OCI-LY7 (cell line): ENCODE measurements around the gene IL26. TPM values are rescaled to one million over a fixed set of nuclear protein-coding genes. Genes with fewer than 3 reads are reported as not detected.

Experiments
- BruUV-seq: library from RNA; stranded (reverse); fragments of 400-500 nt; replicated peaks from 2 replicates; lab custom pipeline; 2021; lab: Mats Ljungman, UMichigan
- CTCF ChIA-PET: fragments of 300-600 bp; sonication (Branson Sonifier 250); formaldehyde crosslinking; loops from one replicate; lab custom pipeline; 2022; ENCODE audit warnings: antibody characterized with exemption; ENCODE audit not compliant: unreplicated experiment; lab: Charles Lee
- POLR2A ChIA-PET: fragments of 300-600 bp; sonication (Branson Sonifier 250); formaldehyde crosslinking; loops from one replicate; lab custom pipeline; 2022; ENCODE audit warnings: antibody characterized with exemption; lab: Charles Lee
- DNase-seq: peaks from one replicate; pipeline ENCODE4 v3.0.0-alpha.2; 2015; ENCODE audit warnings: low spot score
- H2AFZ ChIP-seq: fragments of 200-600 bp; sonication (generic), shearing (Covaris generic); 2 replicates; pipeline ENCODE4 v1.6.1; 2014; ENCODE audit warnings: mild to moderate bottlenecking, antibody characterized with exemption, low read length, moderate library complexity
- H3K27ac ChIP-seq: fragments of 200-600 bp; sonication (generic); 2 replicates; pipeline ENCODE4 v1.5.1; 2014; ENCODE audit warnings: mixed run types, low read depth, mild to moderate bottlenecking, moderate library complexity, low read length, inconsistent platforms; ENCODE audit not compliant: poor library complexity, severe bottlenecking
- H3K36me3 ChIP-seq: fragments of 200-600 bp; sonication (generic); 2 replicates; pipeline ENCODE4 v1.6.1; 2014; ENCODE audit warnings: mild to moderate bottlenecking, antibody characterized with exemption, low read length, moderate library complexity, mixed read lengths; ENCODE audit not compliant: insufficient read depth
- H3K4me1 ChIP-seq: fragments of 200-600 bp; sonication (generic); 2 replicates; pipeline ENCODE4 v1.5.1; 2014; ENCODE audit warnings: mild to moderate bottlenecking, low read length; ENCODE audit not compliant: insufficient read depth, poor library complexity, severe bottlenecking
- H3K4me2 ChIP-seq: fragments of 200-600 bp; sonication (generic); 2 replicates; pipeline ENCODE4 v1.6.1; 2014; ENCODE audit warnings: mild to moderate bottlenecking, low read length
- H3K4me3 ChIP-seq: fragments of 200-600 bp; sonication (generic); 2 replicates; pipeline ENCODE4 v1.5.1; 2014; ENCODE audit warnings: mild to moderate bottlenecking, low read depth, low read length; ENCODE audit not compliant: poor library complexity, severe bottlenecking
- H3K79me2 ChIP-seq: fragments of 200-600 bp; sonication (generic); 2 replicates; pipeline ENCODE4 v1.6.1; 2016; ENCODE audit warnings: low read depth, mild to moderate bottlenecking, low read length, moderate library complexity, mixed read lengths; ENCODE audit not compliant: insufficient read depth
- H3K9me2 ChIP-seq: fragments of 200-600 bp; sonication (generic); 2 replicates; pipeline ENCODE4 v1.6.1; 2016; ENCODE audit warnings: mild to moderate bottlenecking, low read length, mixed read lengths; ENCODE audit not compliant: insufficient read depth
- H3K9me3 ChIP-seq: fragments of 200-600 bp; sonication (generic); 2 replicates; pipeline ENCODE4 v1.6.1; 2014; ENCODE audit warnings: mild to moderate bottlenecking, mixed run types, low read length, mixed read lengths
- H4K20me1 ChIP-seq: fragments of 200-600 bp; sonication (generic); 2 replicates; pipeline ENCODE4 v1.6.1; 2014; ENCODE audit warnings: mild to moderate bottlenecking, antibody characterized with exemption, low read length, moderate library complexity, mixed read lengths; ENCODE audit not compliant: insufficient read depth
- CTCF ChIP-seq: fragments of 200-600 bp; sonication (generic); conservative IDR thresholded peaks from 2 replicates; pipeline ENCODE4 v1.5.1; 2014; ENCODE audit warnings: mild to moderate bottlenecking, antibody characterized with exemption, low read length, moderate library complexity, mixed read lengths
- EZH2phosphoT487 ChIP-seq: fragments of 200-600 bp; sonication (generic); IDR thresholded peaks from 2 replicates; pipeline ENCODE4 v1.6.1; 2018; ENCODE audit warnings: low read depth, borderline replicate concordance, mild to moderate bottlenecking, mixed run types, antibody characterized with exemption, low read length, moderate library complexity, mixed read lengths
- intact Hi-C: fragments of 100-400 bp; cut with micrococcal nuclease; formaldehyde crosslinking; loops from one replicate; pipeline ENCODE4 v1.10.0; 2022; ENCODE audit not compliant: unreplicated experiment
- total RNA-seq, 2 experiments: library from RNA; depleted of rRNA in 1 of 2; stranded (reverse); fragments of >200 nt in 1 of 2; shearing (Covaris generic) in 1 of 2; gene quantifications; 2 replicates each; pipeline ENCODE4 v1.2.3, GENCODE V29; 2014 to 2022

IL26 gene
- total RNA-seq, 2 experiments from 2014 or later: not detected

GRCh38 chr12:68236421-68237059 lies 10.9 kb upstream of the IL26 start:
- H3K4me3 ChIP-seq: peak overlapping the region; percentile 57
- H3K27ac ChIP-seq: no peak overlapping the region
- ChIA-PET CTCF (interaction anchor here (0.6 kb wide), 1 partner anchor 119 kb away, joined by 3 read pairs; no protein-coding TSS in a partner anchor), POLR2A (interaction anchor here (0.6 to 1.3 kb wide), 4 partner anchors 69 to 809 kb away, joined by 3 read pairs; partner anchors contain the start of gene MDM1)
- H3K36me3 ChIP-seq: no peaks in the 10 kb centered on the region
- no TSS peak for BruUV-seq
- peak; percentile 50 for DNase-seq
- H2AFZ ChIP-seq: peak overlapping the region; percentile 87
- TF ChIP-seq CTCF (no peak), EZH2phosphoT487 (no peak)
- H3K4me1 ChIP-seq: peaks cover 30% of the 10 kb centered on the region
- peak overlapping the region; percentile 74 for H3K4me2 ChIP-seq
- H4K20me1 ChIP-seq: no peaks in the 10 kb centered on the region
- no peaks in the 10 kb centered on the region for H3K9me2 ChIP-seq
- no peaks in the 10 kb centered on the region for H3K79me2 ChIP-seq
- intact Hi-C loops: no loop called here
- H3K9me3 ChIP-seq: no peaks in the 10 kb centered on the region

- POLR2A ChIA-PET: interaction anchor here (0.6 kb wide), 2 partner anchors 150 to 810 kb away, joined by 3 read pairs; no protein-coding TSS in a partner anchor
- TF ChIP-seq EZH2phosphoT487 (no peak), CTCF (no peak)
These were observed 10.0 kb upstream of the IL26 start for GRCh38 chr12:68235576-68235975.

GRCh38 chr12:68234140-68234539 lies 8.5 kb upstream of the IL26 start:
- ChIA-PET POLR2A (interaction anchor here (0.6 to 1.2 kb wide), 3 partner anchors 9 to 57 kb away, joined by 3 to 10 read pairs (median 3); partner anchors contain the start of gene IL26), CTCF (interaction anchor here (0.6 to 0.8 kb wide), 2 partner anchors 11 to 570 kb away, joined by 3 read pairs; no protein-coding TSS in a partner anchor)
- Histone ChIP-seq H3K36me3 (no peaks in the 10 kb centered on the region), H3K9me2 (no peaks in the 10 kb centered on the region), H3K4me3 (no peak overlapping the region), H4K20me1 (no peaks in the 10 kb centered on the region), H2AFZ (no peak overlapping the region), H3K27ac (no peak overlapping the region), H3K4me2 (no peak overlapping the region), H3K9me3 (no peaks in the 10 kb centered on the region), H3K79me2 (no peaks in the 10 kb centered on the region), H3K4me1 (peaks cover 20% of the 10 kb centered on the region)
- DNase-seq: no peak
- BruUV-seq: no TSS peak
- TF ChIP-seq EZH2phosphoT487: no peak
- TF ChIP-seq CTCF: no peak
- intact Hi-C loops: no loop called here

More at GRCh38 chr12:68235576-68235975, 10.0 kb upstream of the IL26 start:
- Histone ChIP-seq H4K20me1 (no peaks in the 10 kb centered on the region), H2AFZ (no peak overlapping the region; the same call in 1 of the 2 replicates), H3K4me3 (no peak overlapping the region), H3K79me2 (no peaks in the 10 kb centered on the region), H3K4me2 (no peak overlapping the region), H3K36me3 (no peaks in the 10 kb centered on the region), H3K4me1 (peaks cover 21% of the 10 kb centered on the region), H3K9me3 (no peaks in the 10 kb centered on the region), H3K9me2 (no peaks in the 10 kb centered on the region), H3K27ac (no peak overlapping the region)
- DNase-seq: no peak
- intact Hi-C loops: no loop called here
- CTCF ChIA-PET: interaction anchor here (0.6 kb wide), 1 partner anchor 120 kb away, joined by 3 read pairs; no protein-coding TSS in a partner anchor
- no TSS peak for BruUV-seq
